Fibroblast of the conjunctiva (primary cell): ENCODE data around the gene POLRMT.

Experiments used
- DNase-seq: peaks from one replicate; pipeline ENCODE4 v3.0.0-alpha.2; 2010; ENCODE audit warnings: low read depth

The POLRMT gene

GRCh38 chr19:577439-578392, 55.6 kb downstream of the POLRMT start:
- no peak for DNase-seq

DNA sequence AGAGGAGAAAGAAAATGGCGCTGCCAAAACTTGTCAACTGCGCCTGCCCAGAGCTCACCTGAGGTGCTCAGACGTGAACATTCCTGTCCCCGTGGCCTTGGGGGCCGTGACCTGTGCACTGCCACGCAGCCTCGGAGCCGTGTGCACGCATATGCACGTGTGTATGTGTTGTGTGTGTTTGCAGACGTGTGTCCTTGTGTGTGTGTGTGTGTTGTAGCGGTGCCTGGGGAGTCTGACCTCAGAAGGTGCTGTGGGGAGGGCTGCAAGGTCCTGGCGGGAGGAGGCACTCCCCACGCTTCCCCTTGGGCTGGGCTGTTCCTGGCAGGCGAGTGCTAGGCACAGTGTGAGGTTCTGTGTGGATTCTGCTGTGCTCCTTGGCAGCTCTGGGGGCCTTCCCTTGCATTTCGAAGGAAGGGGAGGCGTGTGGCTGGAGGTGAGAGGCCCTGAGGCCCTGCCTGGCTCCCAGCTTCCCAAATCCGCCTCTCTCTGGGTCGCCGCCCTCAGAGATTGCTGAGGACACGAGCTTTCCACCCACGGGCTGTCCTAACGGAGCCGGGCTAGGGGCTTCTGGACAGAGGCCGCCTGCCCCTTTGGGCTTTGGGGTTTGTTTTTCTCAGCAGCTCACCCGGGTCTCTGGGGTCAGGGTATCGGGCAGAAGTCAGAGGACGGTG, 56.4 kb downstream of the POLRMT start:
- DNase-seq, result no peak

DNA sequence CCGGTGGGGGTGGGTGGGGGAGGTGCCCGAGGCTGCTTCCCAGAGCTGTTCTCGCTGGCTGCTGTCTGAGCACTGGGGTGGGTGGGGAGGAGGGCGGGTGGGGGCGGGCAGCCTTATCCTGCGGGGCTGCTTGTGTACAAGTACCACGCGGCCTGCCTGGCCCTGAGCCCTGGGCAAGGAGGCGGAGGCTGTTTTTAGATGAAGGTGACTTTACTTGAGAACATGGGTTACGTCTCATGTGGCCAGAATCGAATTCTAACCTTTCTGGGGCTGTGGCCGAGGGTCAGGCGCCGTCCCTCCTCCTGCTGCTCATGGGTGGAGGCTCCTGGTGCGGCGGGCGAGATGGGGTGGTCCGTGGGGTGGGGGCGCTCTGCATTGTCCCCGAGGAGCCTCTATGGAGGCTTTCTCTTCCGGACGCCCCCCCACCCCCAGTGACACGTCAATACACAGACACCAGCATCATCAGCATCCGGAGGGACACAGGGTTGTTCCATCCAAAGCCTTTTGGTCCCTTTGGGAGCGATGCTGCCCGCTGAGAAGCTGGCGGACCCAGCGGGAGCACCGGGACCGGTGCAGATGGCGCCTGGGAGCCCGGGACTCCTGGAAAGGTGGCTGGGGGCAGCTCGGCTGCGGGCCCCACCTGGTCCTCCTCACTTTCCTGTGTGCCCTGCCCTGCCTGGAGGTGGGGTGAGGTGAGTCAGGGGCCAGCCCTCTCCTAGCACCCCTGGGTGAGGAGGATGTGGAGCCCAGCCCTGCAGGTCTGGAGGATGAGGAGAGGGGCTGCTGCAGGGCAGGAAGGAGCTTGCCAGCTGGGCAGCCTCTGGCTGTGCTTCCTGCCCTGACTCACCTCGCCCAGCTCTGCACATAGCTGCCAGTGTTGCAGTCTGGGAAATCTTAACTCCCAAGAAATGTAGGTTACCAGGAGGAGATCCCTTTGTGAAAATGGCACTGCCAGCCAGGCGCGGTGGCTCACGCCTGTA, 57.5 kb downstream of the POLRMT start:
- no peak for DNase-seq

DNA sequence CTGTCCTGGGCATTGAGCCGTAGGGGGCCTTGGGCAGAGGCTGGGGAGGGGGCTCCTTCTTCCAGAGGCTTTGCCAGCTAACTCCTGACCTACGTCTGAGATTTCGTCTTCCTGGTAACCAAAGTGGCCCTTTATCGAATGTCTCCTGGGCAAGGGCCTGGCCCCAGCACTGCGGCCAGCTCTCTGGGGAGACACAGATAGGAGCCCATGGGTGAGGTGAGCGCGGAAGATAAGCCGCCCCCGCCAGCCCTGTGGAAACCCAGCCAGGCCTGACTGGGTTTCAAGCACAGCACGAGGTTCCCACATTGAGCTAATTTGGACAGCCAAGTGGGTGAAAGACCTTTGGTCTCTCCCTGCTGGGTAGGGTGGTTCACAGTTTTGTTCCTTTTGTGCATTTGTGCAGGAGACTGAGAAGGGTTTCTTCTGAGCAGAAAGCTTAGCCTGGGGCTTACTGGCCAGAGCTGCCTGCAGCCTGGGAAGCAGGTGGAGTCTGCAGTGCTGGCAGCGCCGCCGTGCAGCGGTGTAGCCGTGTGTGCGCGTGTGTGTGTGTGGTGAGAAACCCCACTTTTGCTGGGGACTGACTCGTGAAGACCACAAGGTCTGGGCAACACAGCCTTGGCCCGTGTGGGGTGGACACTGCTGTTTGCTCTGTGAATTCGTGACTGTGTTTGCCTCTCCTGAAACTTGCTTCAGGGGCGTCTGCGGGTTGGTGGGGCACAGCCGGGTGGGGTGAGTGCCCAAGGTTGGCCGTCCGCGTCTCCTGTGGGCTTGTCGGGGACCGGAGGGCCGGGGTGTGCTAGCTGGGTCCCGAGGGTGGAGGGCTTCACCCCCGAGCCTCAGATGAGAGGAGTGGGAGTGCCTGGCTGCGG, 58.4 kb downstream of the POLRMT start:
- DNase-seq, result no peak

- no peak for DNase-seq
These were observed 59.9 kb downstream of the POLRMT start for GRCh38 chr19:573519-573825.

- no peak for DNase-seq
These were observed 60.4 kb downstream of the POLRMT start for GRCh38 chr19:572743-573518.

- peak; percentile 96 for DNase-seq
These were observed 61.1 kb downstream of the POLRMT start, which contains the start of gene BSG for GRCh38 chr19:572140-572742. Gene BSG (plus strand): TSS chr19:572596. CDS start chr19:572635, 39 bp downstream.

DNA sequence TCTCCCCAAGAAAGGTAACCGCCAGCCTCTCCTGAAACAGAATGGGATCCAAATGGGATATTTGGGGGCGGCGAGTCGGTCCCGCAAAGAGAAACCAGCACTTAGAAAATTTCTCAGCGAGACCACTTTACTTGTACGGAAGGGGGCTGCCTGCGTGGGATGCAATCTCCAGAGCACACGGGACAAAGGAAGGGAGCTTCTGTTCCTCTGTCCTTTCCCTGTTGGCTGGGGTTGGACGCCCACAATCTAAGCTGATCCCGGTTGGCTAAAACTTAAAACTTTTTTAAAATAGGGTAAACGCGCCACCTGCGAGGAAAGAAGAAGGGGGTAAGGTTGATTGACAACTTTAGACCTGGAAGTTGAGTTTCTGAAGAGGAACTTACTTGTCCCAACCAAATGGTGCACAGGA, 61.8 kb downstream of the POLRMT start:
- no peak for DNase-seq

- no peak for DNase-seq
These were observed 62.3 kb downstream of the POLRMT start for GRCh38 chr19:570937-571565.

- no peak for DNase-seq
These were observed 63.1 kb downstream of the POLRMT start for GRCh38 chr19:570251-570686.

DNA sequence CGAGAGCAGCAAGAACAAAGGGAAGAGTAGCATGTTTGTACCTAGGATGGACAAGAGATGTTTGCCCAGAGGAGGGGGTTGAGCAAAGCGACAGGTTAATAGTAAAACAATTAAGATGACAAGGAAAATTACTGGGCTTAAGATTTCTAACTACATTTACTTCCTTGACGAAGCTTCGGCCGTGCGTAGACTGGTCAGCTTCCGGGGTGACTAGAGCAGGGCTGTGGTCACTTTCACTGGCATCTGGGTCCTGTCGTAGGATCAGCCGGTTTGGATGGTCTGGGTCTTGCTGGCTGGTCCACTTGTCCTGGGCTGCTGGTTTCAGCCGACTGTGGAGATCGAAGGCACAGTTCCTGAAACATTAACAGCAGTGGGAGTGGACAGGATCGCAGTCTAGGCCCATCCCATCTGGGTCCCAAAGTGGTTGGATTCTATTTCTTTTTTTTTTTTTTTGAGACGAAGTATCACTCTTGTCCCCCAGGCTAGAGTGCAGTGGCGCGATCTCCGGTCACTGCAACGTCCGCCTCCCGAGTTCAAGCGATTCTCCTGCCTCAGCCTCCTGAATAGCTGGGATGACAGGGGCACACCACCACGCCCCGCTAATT, 65.9 kb downstream of the POLRMT start:
- no peak for DNase-seq
